GM12878 (cell line): ENCODE results near the gene CHD6. TPM values are rescaled to one million over a fixed set of nuclear protein-coding genes. Genes with fewer than 3 reads are reported as not detected.

Source experiments
- ATAC-seq: fragments of 200-7000 bp; cut with Tn5 transposase; 3 replicates; pipeline ENCODE4 v1.9.1; 2020; ENCODE audit warnings: mild to moderate bottlenecking, moderate library complexity
- BruUV-seq: library from RNA; stranded (reverse); fragments of 400-500 nt; replicated peaks from 2 replicates; lab custom pipeline; 2021; lab: Mats Ljungman, UMichigan
- CTCF ChIA-PET: fragments of 300-600 bp; sonication (Branson Sonifier 250); formaldehyde crosslinking; extraction: SDS; loops from one replicate; lab custom pipeline; 2021; ENCODE audit warnings: inconsistent platforms; lab: Yijun Ruan, JAX
- POLR2A ChIA-PET: fragments of 350-600 bp; formaldehyde crosslinking; extraction: SDS; loops from one replicate; lab custom pipeline; 2021; ENCODE audit warnings: inconsistent platforms; lab: Charles Lee
- RAD21 ChIA-PET: fragments of 300-600 bp; sonication (Branson Sonifier 250); formaldehyde crosslinking; loops from one replicate; lab custom pipeline; 2023; ENCODE audit warnings: antibody characterized with exemption; ENCODE audit not compliant: unreplicated experiment; lab: Charles Lee
- SMC1A ChIA-PET: fragments of 300-600 bp; sonication (Branson Sonifier 250); formaldehyde crosslinking; loops from one replicate; lab custom pipeline; 2023; ENCODE audit not compliant: unreplicated experiment, uncharacterized antibody; lab: Charles Lee
- DNase-seq: peaks from one replicate; pipeline ENCODE4 v3.0.0-alpha.2; 2011; ENCODE audit warnings: low read depth, low spot score
- FAIRE-seq: peaks from 3 replicates; lab custom pipeline; 2011; peaks lifted over from hg19 to GRCh38; lab: Jason Lieb, UNC
- H2AFZ ChIP-seq: 2 replicates; pipeline ENCODE4 v1.6.0; 2011; ENCODE audit warnings: low read depth, low read length, control low read depth; ENCODE audit not compliant: control insufficient read depth
- H3K27ac ChIP-seq: 2 replicates; pipeline ENCODE4 v1.5.1; 2011; ENCODE audit warnings: control low read depth; ENCODE audit not compliant: control insufficient read depth, insufficient read depth
- H3K27me3 ChIP-seq, 2 experiments: replicated peaks in 1 of 2; 2 replicates each; pipeline versions ENCODE4 v1.6.0 to v1.6.1; 2011; ENCODE audit warnings: low read length in 1 of 2; ENCODE audit not compliant: control insufficient read depth in 2 of 2, insufficient read depth in 2 of 2
- H3K36me3 ChIP-seq, 2 experiments: 2 replicates each; pipeline ENCODE4 v1.5.1; 2011; ENCODE audit warnings: low read length in 1 of 2; ENCODE audit not compliant: control insufficient read depth in 2 of 2, insufficient read depth in 2 of 2
- H3K4me1 ChIP-seq: 2 replicates; pipeline ENCODE4 v1.6.1; 2011; ENCODE audit warnings: mild to moderate bottlenecking, low read length, moderate library complexity, mixed read lengths; ENCODE audit not compliant: control insufficient read depth, insufficient read depth
- H3K4me2 ChIP-seq: 2 replicates; pipeline ENCODE4 v1.6.0; 2011; ENCODE audit warnings: control low read depth; ENCODE audit not compliant: control insufficient read depth, insufficient read depth
- H3K4me3 ChIP-seq: fragments of 200-600 bp; sonication (generic); 2 replicates; pipeline ENCODE4 v1.5.1; 2016
- H3K79me2 ChIP-seq: 2 replicates; pipeline ENCODE4 v1.6.0; 2011; ENCODE audit warnings: low read length; ENCODE audit not compliant: control insufficient read depth, insufficient read depth
- H3K9ac ChIP-seq: 2 replicates; pipeline ENCODE4 v1.8.0; 2011; ENCODE audit warnings: low read length, control low read depth, mixed read lengths; ENCODE audit not compliant: control insufficient read depth, insufficient read depth
- H3K9me3 ChIP-seq: replicated peaks from 3 replicates; pipeline ENCODE4 v1.5.1; 2011; ENCODE audit warnings: mild to moderate bottlenecking, low read length; ENCODE audit not compliant: control insufficient read depth, insufficient read depth
- H4K20me1 ChIP-seq: 2 replicates; pipeline ENCODE4 v1.6.0; 2011; ENCODE audit not compliant: control insufficient read depth, insufficient read depth
- BRCA1 ChIP-seq: IDR thresholded peaks from 2 replicates; pipeline ENCODE4 v1.6.1; 2011; ENCODE audit warnings: low read depth, low read length, improper control_type of control experiment
- MYB ChIP-seq: fragments of 150-350 bp; IDR thresholded peaks from 2 replicates; pipeline ENCODE4 v1.6.1; 2014; ENCODE audit warnings: mild to moderate bottlenecking, low read depth, low read length, borderline replicate concordance
- STAT3 ChIP-seq: IDR thresholded peaks from 2 replicates; pipeline ENCODE4 v1.6.1; 2011; ENCODE audit warnings: low read depth, low read length, improper control_type of control experiment
- WGBS: methylation state at CpG from one replicate; pipeline ENCODE4 v1.1.6; 2016; ENCODE audit warnings: low lambda C conversion rate; ENCODE audit not compliant: insufficient replicate concordance, insufficient coverage; ENCODE audit errors: missing lambda C conversion rate; 5-methylcytosine and 5-hydroxymethylcytosine counted together
- in situ Hi-C: fragments of 300-500 bp; cut with MboI; formaldehyde crosslinking; loops from 9 replicates; pipeline ENCODE4 v1.14.3; 2018; ENCODE audit warnings: mixed read lengths
- intact Hi-C: fragments of 100-400 bp; cut with micrococcal nuclease; formaldehyde crosslinking; loops from one replicate; pipeline ENCODE4 v1.14.2; 2022; ENCODE audit not compliant: unreplicated experiment
- polyA plus RNA-seq, 11 experiments: library from polyadenylated mRNA; depleted of rRNA in 4 of 11; unstranded in 6 of 11; stranded (reverse) in 5 of 11; fragments of >200 nt; fragmentation: Nextera tagmentation in 4 of 11; fragmentation: Illumina TruSeq in 1 of 11; extraction: Ambion mirVana in 4 of 11; extraction: Trizol in 1 of 11; gene quantifications; 1 replicate in 1 of 11; 2 replicates in 10 of 11; pipeline versions ENCODE4 v1.2.1 to v1.2.3, GENCODE V29; 2011 to 2016; ENCODE audit warnings: inconsistent platforms in 2 of 11, missing spikeins in 2 of 11, low read depth in 1 of 11
- total RNA-seq, 4 experiments: library from RNA; depleted of rRNA in 3 of 4; stranded (reverse); fragments of >200 nt in 3 of 4; fragmentation: Illumina TruSeq in 1 of 4; extraction: Trizol in 1 of 4; gene quantifications; 2 replicates each; pipeline versions ENCODE4 v1.2.1 to v1.2.3, GENCODE V29; 2013 to 2021
- TF ChIP-seq, protein P1 (sequence below): fragments of 450-650 bp; IDR thresholded peaks from 2 replicates; pipeline ENCODE4 v1.6.1; 2016; ENCODE audit warnings: mild to moderate bottlenecking
- TF ChIP-seq, protein P2 (sequence below): IDR thresholded peaks from 2 replicates; pipeline ENCODE4 v1.6.1; 2012; ENCODE audit warnings: low read length, inconsistent platforms
- TF ChIP-seq, protein P3 (sequence below): IDR thresholded peaks from 2 replicates; pipeline ENCODE4 v1.6.1; 2012; ENCODE audit warnings: mild to moderate bottlenecking, low read depth, low read length

Gene CHD6
- total and polyA plus RNA-seq, 10 of the 15 experiments (the other 5 are each of a cell fraction or from before 2014, with no cell fraction given): 4.3 to 25.5 (median 17.1) TPM

DNA sequence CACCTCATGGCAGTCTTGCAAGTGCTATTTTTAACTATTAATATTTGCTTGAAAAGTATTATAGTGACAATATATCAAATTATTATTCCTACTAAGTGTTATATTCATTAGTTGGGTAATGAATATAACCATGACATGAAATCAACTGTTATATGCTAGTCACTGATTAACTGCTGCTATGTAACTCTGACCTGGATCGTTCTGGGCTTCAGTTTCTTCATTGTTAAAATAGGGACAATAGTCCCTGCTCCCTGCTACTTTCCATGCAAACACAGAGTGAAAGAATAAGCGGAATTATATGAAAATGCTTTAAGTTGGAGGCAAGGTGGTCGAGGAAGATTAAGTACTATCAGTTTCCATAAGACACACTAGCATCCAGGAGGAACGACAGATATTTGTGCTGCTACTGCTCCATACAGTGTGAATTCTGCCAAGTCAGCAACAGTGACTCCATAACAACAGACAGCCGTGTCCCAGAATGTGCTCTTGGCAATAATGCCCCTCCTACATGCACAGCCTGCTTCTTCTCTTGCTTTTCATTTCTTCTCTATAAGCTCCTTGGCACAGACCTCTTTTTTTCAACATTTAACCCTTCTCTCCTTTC is 107.2 kb downstream of the CHD6 start:
- TF ChIP-seq, protein P1, sequence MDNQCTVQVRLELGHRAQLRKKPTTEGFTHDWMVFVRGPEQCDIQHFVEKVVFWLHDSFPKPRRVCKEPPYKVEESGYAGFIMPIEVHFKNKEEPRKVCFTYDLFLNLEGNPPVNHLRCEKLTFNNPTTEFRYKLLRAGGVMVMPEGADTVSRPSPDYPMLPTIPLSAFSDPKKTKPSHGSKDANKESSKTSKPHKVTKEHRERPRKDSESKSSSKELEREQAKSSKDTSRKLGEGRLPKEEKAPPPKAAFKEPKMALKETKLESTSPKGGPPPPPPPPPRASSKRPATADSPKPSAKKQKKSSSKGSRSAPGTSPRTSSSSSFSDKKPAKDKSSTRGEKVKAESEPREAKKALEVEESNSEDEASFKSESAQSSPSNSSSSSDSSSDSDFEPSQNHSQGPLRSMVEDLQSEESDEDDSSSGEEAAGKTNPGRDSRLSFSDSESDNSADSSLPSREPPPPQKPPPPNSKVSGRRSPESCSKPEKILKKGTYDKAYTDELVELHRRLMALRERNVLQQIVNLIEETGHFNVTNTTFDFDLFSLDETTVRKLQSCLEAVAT: no peak
- TF ChIP-seq STAT3: no peak
- Histone ChIP-seq H3K4me1 (no peaks in the 10 kb centered on the region), H3K27me3 (no peaks in the 10 kb centered on the region), H3K36me3 (peaks cover 3 to 14% of the 10 kb centered on the region in 2 experiments), H3K4me2 (no peak overlapping the region), H3K9ac (no peak overlapping the region), H3K79me2 (no peaks in the 10 kb centered on the region), H4K20me1 (no peaks in the 10 kb centered on the region), H3K27ac (no peak overlapping the region), H3K4me3 (no peak overlapping the region), H2AFZ (no peak overlapping the region), H3K9me3 (no peaks in the 10 kb centered on the region)
- BruUV-seq: no TSS peak
- DNase-seq (no peak), ATAC-seq (no peak), FAIRE-seq (no peak)
- intact Hi-C loops (no loop called here), in situ Hi-C loops (no loop called here)
- ChIA-PET POLR2A (no interaction called here), CTCF (no interaction called here), SMC1A (interaction anchor here (1.1 kb wide), 1 partner anchor 127 kb away, joined by 3 read pairs; no protein-coding TSS in a partner anchor), RAD21 (no interaction called here)
- WGBS: 92% methylated on average over 5 of the region's 5 CpGs

DNA sequence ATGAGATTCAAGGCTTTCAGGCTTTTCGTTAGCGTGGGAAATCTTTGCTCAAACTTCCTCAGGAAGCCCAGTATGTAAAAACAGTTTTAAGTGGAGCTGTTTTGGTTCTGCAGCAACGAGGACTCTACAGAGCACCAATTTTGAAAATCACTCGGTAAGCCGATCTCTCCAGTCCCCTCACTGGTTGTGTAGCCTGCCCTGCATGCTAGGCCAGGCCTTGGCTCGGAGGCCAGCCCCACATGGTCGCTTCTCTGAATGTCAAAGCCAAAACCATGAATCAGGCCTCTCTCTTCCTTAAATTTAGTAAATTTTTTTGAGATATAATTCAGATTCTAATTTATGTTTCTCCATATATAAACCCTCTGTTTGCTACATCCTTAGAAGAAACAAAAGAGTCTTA is 108.0 kb downstream of the CHD6 start:
- ATAC-seq: no peak
- Histone ChIP-seq H3K4me3 (no peak overlapping the region), H2AFZ (no peak overlapping the region), H3K27me3 (no peaks in the 10 kb centered on the region), H3K79me2 (no peaks in the 10 kb centered on the region), H3K4me1 (no peaks in the 10 kb centered on the region), H4K20me1 (no peaks in the 10 kb centered on the region), H3K36me3 (peaks cover 3 to 14% of the 10 kb centered on the region in 2 experiments), H3K4me2 (no peak overlapping the region), H3K9ac (no peak overlapping the region), H3K27ac (no peak overlapping the region), H3K9me3 (no peaks in the 10 kb centered on the region)
- TF ChIP-seq, protein P2, sequence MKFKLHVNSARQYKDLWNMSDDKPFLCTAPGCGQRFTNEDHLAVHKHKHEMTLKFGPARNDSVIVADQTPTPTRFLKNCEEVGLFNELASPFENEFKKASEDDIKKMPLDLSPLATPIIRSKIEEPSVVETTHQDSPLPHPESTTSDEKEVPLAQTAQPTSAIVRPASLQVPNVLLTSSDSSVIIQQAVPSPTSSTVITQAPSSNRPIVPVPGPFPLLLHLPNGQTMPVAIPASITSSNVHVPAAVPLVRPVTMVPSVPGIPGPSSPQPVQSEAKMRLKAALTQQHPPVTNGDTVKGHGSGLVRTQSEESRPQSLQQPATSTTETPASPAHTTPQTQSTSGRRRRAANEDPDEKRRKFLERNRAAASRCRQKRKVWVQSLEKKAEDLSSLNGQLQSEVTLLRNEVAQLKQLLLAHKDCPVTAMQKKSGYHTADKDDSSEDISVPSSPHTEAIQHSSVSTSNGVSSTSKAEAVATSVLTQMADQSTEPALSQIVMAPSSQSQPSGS: no peak
- no peak for TF ChIP-seq BRCA1
- TF ChIP-seq, protein P3, sequence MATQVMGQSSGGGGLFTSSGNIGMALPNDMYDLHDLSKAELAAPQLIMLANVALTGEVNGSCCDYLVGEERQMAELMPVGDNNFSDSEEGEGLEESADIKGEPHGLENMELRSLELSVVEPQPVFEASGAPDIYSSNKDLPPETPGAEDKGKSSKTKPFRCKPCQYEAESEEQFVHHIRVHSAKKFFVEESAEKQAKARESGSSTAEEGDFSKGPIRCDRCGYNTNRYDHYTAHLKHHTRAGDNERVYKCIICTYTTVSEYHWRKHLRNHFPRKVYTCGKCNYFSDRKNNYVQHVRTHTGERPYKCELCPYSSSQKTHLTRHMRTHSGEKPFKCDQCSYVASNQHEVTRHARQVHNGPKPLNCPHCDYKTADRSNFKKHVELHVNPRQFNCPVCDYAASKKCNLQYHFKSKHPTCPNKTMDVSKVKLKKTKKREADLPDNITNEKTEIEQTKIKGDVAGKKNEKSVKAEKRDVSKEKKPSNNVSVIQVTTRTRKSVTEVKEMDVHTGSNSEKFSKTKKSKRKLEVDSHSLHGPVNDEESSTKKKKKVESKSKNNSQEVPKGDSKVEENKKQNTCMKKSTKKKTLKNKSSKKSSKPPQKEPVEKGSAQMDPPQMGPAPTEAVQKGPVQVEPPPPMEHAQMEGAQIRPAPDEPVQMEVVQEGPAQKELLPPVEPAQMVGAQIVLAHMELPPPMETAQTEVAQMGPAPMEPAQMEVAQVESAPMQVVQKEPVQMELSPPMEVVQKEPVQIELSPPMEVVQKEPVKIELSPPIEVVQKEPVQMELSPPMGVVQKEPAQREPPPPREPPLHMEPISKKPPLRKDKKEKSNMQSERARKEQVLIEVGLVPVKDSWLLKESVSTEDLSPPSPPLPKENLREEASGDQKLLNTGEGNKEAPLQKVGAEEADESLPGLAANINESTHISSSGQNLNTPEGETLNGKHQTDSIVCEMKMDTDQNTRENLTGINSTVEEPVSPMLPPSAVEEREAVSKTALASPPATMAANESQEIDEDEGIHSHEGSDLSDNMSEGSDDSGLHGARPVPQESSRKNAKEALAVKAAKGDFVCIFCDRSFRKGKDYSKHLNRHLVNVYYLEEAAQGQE: no peak
- no peak for TF ChIP-seq MYB
- WGBS: 85% methylated on average over 7 of the region's 7 CpGs
- in situ Hi-C loops (no loop called here), intact Hi-C loops (no loop called here)
- ChIA-PET RAD21 (no interaction called here), SMC1A (interaction anchor here (1.0 to 1.3 kb wide), 2 partner anchors 18 to 30 kb away, joined by 4 read pairs; no protein-coding TSS in a partner anchor), CTCF (no interaction called here), POLR2A (no interaction called here)
- FAIRE-seq: no peak
- DNase-seq: no peak
- no TSS peak for BruUV-seq
